ENCODE results near the gene PRTG. TPM values are rescaled to one million over a fixed set of nuclear protein-coding genes. Genes with fewer than 3 reads are reported as not detected.

Gene PRTG
- total RNA-seq, 3 donors from 2014 or later = 0.41 to 2.0 (median 0.78) TPM

GRCh38 chr15:55784286-55784685 is 41.3 kb upstream of the PRTG start:
- no peak overlapping the region for H3K4me3 ChIP-seq
- no peaks in the 10 kb centered on the region for H3K9me3 ChIP-seq
- DNase-seq = no peak
- no peak for TF ChIP-seq CTCF (IDR thresholded peaks at IDR 0.05)
- no peaks in the 10 kb centered on the region for H3K4me1 ChIP-seq (ENCODE audit: low read depth)
- no peak for ATAC-seq
- intact Hi-C loops (cut with DNase I, micrococcal nuclease) = no loop called here
- no peaks in the 10 kb centered on the region for H3K36me3 ChIP-seq (ENCODE audit: low read depth)

GRCh38 chr15:55782901-55783300 is 39.9 kb upstream of the PRTG start:
- H3K4me3 ChIP-seq = no peak overlapping the region
- no peak for TF ChIP-seq CTCF (IDR thresholded peaks at IDR 0.05)
- ATAC-seq (no peak), DNase-seq (no peak)
- no peaks in the 10 kb centered on the region for H3K9me3 ChIP-seq
- intact Hi-C loops (cut with DNase I, micrococcal nuclease) = no loop called here
- H3K36me3 ChIP-seq (ENCODE audit: low read depth) = no peaks in the 10 kb centered on the region
- H3K4me1 ChIP-seq (ENCODE audit: low read depth) = no peaks in the 10 kb centered on the region

- no peak for TF ChIP-seq CTCF (IDR thresholded peaks at IDR 0.05)
- intact Hi-C loops (cut with DNase I, micrococcal nuclease) = no loop called here
- no peaks in the 10 kb centered on the region for H3K4me1 ChIP-seq (ENCODE audit: low read depth)
- no peak overlapping the region for H3K4me3 ChIP-seq
- no peaks in the 10 kb centered on the region for H3K36me3 ChIP-seq (ENCODE audit: low read depth)
- no peaks in the 10 kb centered on the region for H3K9me3 ChIP-seq
- DNase-seq (no peak), ATAC-seq (no peak)
Observed at GRCh38 chr15:55780292-55780691, 37.3 kb upstream of the PRTG start.

- TF ChIP-seq CTCF (IDR thresholded peaks at IDR 0.05) = no peak
- no peak for DNase-seq
- H3K36me3 ChIP-seq (ENCODE audit: low read depth) = no peaks in the 10 kb centered on the region
- intact Hi-C loops (cut with DNase I, micrococcal nuclease) = no loop called here
- no peaks in the 10 kb centered on the region for H3K9me3 ChIP-seq
- no peaks in the 10 kb centered on the region for H3K4me1 ChIP-seq (ENCODE audit: low read depth)
- ATAC-seq = no peak
- H3K4me3 ChIP-seq = no peak overlapping the region
Observed at GRCh38 chr15:55778932-55779331, 36.0 kb upstream of the PRTG start.

GRCh38 chr15:55775316-55775715 is 32.4 kb upstream of the PRTG start:
- no peak for TF ChIP-seq CTCF (IDR thresholded peaks at IDR 0.05)
- DNase-seq (no peak), ATAC-seq (no peak)
- Histone ChIP-seq H3K9me3 (no peaks in the 10 kb centered on the region), H3K4me3 (no peak overlapping the region), H3K36me3 (ENCODE audit: low read depth) (no peaks in the 10 kb centered on the region), H3K4me1 (ENCODE audit: low read depth) (no peaks in the 10 kb centered on the region)
- intact Hi-C loops (cut with DNase I, micrococcal nuclease) = no loop called here
